Measurements from ENCODE around the gene ITPR1.

GRCh38 chr3:4548356-4548755, 55.2 kb downstream of the ITPR1 start:
- TF ChIP-seq, protein P1, sequence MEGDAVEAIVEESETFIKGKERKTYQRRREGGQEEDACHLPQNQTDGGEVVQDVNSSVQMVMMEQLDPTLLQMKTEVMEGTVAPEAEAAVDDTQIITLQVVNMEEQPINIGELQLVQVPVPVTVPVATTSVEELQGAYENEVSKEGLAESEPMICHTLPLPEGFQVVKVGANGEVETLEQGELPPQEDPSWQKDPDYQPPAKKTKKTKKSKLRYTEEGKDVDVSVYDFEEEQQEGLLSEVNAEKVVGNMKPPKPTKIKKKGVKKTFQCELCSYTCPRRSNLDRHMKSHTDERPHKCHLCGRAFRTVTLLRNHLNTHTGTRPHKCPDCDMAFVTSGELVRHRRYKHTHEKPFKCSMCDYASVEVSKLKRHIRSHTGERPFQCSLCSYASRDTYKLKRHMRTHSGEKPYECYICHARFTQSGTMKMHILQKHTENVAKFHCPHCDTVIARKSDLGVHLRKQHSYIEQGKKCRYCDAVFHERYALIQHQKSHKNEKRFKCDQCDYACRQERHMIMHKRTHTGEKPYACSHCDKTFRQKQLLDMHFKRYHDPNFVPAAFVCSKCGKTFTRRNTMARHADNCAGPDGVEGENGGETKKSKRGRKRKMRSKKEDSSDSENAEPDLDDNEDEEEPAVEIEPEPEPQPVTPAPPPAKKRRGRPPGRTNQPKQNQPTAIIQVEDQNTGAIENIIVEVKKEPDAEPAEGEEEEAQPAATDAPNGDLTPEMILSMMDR (IDR thresholded peaks at IDR 0.05): no peak
- TF ChIP-seq POLR2A (IDR thresholded peaks at IDR 0.05): no peak

All from heart left ventricle (tissue), 13 donors.